ENCODE results near the gene PAX7.

PAX7 gene

DNA sequence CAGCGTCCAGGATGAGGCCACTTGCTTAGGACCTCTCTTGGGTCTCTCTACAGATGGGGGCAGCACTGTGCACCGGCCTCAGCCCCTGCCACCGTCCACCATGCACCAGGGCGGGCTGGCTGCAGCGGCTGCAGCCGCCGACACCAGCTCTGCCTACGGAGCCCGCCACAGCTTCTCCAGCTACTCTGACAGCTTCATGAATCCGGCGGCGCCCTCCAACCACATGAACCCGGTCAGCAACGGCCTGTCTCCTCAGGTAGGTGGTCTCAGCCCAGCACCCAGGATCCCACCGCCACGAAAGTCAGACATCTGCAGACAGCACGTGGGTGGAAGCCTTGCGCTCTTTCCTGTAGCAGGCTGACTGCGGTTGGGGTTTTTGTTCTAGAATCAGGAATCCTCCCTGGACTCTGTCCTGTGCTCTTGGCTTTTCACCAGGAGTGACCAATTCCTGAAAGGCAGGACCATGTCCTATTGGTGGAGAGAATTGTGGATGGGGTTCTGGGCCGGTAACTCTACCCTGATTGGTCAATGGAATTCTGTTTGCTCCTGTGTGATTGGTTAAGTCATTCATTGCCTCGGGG is 72.5 kb downstream of the PAX7 start:
- DNase-seq (ENCODE audit: low spot score): no peak
- TF ChIP-seq, protein P1, sequence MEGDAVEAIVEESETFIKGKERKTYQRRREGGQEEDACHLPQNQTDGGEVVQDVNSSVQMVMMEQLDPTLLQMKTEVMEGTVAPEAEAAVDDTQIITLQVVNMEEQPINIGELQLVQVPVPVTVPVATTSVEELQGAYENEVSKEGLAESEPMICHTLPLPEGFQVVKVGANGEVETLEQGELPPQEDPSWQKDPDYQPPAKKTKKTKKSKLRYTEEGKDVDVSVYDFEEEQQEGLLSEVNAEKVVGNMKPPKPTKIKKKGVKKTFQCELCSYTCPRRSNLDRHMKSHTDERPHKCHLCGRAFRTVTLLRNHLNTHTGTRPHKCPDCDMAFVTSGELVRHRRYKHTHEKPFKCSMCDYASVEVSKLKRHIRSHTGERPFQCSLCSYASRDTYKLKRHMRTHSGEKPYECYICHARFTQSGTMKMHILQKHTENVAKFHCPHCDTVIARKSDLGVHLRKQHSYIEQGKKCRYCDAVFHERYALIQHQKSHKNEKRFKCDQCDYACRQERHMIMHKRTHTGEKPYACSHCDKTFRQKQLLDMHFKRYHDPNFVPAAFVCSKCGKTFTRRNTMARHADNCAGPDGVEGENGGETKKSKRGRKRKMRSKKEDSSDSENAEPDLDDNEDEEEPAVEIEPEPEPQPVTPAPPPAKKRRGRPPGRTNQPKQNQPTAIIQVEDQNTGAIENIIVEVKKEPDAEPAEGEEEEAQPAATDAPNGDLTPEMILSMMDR (IDR thresholded peaks at IDR 0.05; ENCODE audit: extremely low read depth, missing control alignments): no peak

DNA sequence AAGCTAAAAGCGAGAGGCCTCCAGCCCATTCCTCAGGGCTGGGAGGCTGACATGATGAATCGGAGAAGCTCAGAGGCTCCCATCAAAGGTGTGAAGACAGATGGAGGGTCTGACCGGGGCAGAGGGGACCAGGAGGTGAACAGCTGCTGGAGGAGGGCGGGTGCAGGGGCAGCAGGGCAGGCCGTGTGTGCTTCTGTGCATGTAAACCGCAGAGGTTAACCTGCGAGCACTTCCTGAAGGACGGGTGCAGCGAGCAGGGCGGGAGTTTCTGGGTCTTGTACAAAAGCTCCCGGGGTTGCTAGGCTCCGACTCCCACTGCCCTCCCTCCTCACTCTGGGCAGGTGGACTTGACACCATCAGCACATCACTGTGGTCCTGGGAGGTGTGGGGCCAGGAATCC is 75.2 kb downstream of the PAX7 start:
- no peak for DNase-seq (ENCODE audit: low spot score)
- TF ChIP-seq, protein P1 (IDR thresholded peaks at IDR 0.05; ENCODE audit: extremely low read depth, missing control alignments): no peak

DNA sequence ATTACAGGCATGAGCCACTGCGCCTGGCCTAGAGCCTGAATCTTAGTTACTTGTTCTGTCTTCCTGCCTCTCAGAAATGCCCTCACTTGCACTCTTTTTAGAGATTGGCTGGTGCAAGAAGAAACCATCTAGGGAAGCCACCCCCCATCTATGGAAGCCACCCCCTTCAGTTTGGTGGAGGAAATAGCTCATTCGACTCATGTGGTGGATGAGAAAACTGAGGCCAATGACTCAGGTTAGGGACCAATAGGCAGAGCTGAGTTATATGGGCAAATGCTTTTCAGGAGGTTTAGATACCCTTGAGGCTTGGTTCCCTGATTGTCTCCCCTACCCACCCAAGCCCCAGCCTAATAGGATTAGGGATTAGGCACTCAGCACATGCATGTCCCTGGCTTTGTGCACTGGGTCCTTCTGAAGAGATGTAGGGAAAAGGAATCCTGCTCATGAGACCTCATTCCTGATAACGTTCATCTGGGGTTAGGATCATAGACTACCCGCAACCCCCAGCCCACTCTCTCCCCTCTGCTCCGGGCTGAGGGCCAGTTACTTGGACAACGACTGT is 77.1 kb downstream of the PAX7 start:
- no peak for DNase-seq (ENCODE audit: low spot score)
- TF ChIP-seq, protein P1 (IDR thresholded peaks at IDR 0.05; ENCODE audit: extremely low read depth, missing control alignments): no peak

GRCh38 chr1:18710002-18710401 is 79.4 kb downstream of the PAX7 start:
- TF ChIP-seq, protein P1 (IDR thresholded peaks at IDR 0.05; ENCODE audit: extremely low read depth, missing control alignments): no peak
- no peak for DNase-seq (ENCODE audit: low spot score)

DNA sequence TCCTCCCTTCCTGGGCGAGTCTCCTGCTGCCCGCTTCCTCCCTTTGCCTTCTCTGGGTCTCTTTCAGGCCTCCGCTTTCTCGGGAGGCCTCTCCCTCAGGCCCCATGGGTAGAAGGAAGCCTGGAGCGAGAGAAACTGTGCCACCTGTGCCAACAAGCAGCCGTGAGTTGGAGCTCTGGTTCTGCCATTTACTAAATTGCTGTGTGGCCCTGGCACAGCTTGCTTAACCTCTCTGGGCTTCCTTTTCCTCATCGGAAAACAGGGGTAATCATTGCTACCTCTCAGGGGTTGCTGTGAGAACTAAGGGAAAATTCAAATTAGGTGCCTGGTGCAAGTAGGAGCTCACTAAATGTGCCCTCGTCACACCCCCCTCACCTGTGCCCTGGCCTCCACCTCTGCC is 80.4 kb downstream of the PAX7 start:
- no peak for DNase-seq (ENCODE audit: low spot score)
- TF ChIP-seq, protein P1 (IDR thresholded peaks at IDR 0.05; ENCODE audit: extremely low read depth, missing control alignments): no peak

DNA sequence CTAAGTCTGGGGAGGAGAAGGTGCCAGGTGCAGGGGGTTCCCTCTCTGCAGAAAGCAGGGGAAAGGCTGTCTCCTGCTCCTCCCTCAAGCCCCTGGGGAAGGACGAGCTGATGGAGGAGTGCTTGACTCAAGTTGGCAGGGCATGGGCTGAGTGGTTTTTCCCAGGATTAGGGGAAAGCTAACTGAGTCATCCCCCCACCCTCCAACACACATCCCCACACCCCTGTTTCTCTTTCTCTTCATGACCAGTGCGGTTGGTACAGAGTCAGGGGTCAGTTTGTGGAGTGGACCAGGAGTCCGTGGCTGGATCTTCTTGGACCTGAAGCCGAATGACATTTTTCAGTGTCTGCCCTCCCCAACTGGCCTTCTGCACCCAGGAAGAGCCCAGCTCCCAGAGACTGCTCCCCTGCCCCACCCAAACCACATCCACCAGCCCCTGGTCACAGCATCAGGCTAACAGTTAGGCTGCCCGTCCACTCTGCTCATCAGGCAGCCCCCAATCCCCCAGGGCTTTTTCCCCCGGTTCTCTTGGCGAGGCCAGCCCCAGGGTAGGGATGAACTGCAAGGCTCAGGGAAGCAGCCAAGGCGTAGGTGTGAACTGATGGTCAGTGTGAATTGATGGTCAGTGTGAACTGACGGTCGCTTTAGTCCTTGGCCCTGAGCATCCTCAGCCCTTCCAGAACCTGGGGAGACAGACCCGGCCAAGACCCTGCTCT is 81.0 kb downstream of the PAX7 start:
- DNase-seq (ENCODE audit: low spot score): no peak
- TF ChIP-seq, protein P1 (IDR thresholded peaks at IDR 0.05; ENCODE audit: extremely low read depth, missing control alignments): no peak

DNA sequence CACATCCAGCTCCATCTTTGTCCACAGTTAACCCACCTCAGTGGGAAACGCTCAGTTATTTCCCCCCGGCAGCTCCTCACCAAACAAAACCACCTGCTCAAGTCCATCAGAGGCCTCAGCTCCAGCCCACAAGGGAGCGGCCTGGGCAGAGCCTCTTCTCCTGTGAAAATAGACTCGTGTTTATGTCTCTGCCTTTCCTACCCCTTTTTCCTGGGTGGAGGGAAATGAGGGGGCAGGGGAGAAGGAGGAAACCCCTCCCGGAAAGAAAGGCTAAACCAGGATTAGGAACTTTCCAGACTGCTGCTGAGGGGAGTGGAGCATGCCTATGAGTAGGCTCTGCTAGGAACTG is 81.6 kb downstream of the PAX7 start:
- TF ChIP-seq, protein P1 (IDR thresholded peaks at IDR 0.05; ENCODE audit: extremely low read depth, missing control alignments): no peak

More for the DNA sequence above, 81.6 kb downstream of the PAX7 start:
- DNase-seq (ENCODE audit: low spot score): no peak

All from GM20000 (cell line).